HG03558 (cell line): ENCODE results near the gene GNB4.

Source experiments
- ATAC-seq: cut with Tn5 transposase; IDR thresholded peaks from one replicate; pipeline ENCODE4 v1.9.1; 2021; ENCODE audit warnings: moderate number of reproducible peaks; ENCODE audit not compliant: unreplicated experiment; ENCODE audit errors: extremely low read depth

Gene GNB4

DNA sequence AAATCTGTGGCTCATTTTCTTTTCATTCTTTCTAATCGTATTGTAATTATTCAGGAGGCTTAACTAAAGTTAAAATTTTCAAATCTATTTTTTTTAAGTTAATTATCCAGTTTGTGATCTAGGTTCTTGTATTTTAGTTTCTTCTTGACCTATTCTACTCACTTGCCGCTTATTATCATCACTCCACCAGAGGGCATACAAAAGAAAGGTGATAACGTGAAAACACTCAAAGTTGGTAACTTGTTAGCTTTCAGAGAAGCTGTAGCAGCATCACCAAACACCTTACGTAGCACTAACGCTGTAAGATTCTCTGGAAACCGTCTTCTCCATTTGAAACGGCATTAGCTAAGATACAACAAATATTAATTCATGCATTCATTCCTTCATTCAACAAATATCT, 4.8 kb downstream of the GNB4 start:
- ATAC-seq: no peak

DNA sequence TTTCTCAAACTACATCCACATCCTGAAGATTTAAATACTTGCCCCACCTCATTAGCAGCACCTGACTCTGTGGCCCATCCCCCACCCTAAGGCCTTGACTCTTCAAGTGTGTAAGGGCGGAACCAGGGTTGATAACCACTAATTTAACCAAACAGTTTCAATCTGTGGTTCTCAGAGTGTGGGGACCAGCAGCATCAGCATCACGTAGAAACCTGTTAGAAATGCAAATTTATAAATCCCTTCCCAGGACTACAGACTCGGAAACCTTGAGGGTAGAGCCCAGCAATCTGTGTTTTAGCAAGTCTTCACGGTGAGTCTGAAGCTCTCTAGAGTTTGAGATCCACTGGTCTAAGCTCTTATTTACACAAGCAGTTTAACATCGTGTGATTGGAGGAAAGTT, 12.4 kb downstream of the GNB4 start:
- ATAC-seq: peak; percentile 78

DNA sequence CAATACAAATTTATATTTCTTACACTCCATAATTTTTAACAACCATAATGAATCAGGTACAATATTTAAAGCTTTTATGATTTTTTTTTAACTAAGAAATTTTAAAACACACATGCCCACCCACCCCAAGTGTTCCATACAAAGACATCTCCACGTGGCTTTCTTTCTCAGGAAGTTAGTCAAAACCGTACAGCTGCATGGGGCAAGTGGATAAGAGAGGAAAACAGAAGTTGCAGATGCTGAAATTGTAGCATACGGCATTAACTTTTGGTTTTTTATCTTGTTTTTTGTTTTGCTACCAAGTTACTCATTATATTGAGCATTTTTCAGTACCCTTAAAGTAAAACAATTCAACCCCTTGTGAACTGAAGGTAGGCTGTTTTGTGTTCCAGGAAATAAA, 14.8 kb downstream of the GNB4 start:
- ATAC-seq: no peak

DNA sequence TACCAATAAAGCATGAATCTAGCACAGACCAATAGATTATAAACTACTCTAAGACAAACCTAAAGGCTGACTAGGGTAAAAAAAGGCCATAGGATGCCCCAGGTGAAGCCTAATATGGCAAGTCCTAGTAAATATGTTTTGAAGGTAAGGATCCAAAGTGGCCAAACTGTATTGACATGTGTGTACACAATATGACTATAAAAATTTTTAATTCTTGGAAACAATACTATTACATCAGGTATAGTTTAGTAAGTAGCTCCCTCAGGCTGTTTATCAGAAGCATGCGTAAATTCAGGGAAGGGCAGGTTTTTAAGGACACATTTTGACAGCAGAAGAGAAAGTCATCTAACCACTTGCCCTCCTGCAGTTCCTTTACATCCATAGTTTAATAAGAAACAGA, 18.8 kb downstream of the GNB4 start:
- ATAC-seq: no peak

DNA sequence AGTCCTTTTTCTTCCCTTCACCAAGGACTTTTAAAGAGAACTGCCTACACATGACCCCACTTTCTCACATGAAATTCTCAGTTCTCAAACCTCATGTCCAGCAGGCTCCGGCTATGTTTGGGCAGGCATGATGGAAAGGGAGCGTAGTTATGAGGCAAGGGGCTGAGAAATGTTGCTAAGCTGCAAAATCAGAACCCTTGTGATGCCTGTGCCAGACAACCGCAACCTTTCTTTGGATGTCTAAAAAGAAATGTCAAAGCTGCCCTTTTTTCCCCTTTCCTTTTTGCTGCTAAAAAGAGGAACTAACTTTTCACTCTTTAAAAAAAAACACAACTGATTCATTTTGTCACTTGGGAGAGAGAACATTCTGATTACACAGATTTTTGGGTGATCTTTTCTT, 19.2 kb downstream of the GNB4 start:
- ATAC-seq: no peak

DNA sequence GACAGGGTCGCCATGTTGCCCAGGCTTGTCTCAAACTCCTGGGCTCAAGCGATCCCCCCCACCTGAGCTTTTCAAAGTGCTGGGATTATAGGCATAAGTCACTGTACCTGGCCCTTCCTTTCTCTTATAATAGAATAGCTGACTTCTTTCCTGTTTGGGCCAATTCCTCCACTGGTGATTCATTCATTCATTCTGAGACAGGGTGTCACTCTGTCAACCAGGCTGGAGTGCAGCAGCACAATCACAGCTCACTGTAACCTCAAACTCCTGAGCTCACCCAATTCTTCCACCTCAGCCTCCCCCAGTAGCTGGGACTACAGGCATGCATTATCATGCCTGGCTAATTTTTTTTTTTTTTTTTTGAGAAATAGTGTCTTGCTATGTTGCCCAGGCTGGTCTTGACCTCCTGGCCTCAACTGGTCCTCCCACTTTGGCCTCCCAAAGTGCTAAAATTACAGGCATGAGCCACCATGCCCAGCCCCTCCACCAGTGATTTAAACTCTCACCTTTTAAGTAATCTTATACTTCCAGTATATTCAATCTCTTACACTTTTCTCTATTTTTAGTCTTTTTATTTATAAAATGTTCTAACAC, 20.9 kb downstream of the GNB4 start:
- ATAC-seq: no peak

DNA sequence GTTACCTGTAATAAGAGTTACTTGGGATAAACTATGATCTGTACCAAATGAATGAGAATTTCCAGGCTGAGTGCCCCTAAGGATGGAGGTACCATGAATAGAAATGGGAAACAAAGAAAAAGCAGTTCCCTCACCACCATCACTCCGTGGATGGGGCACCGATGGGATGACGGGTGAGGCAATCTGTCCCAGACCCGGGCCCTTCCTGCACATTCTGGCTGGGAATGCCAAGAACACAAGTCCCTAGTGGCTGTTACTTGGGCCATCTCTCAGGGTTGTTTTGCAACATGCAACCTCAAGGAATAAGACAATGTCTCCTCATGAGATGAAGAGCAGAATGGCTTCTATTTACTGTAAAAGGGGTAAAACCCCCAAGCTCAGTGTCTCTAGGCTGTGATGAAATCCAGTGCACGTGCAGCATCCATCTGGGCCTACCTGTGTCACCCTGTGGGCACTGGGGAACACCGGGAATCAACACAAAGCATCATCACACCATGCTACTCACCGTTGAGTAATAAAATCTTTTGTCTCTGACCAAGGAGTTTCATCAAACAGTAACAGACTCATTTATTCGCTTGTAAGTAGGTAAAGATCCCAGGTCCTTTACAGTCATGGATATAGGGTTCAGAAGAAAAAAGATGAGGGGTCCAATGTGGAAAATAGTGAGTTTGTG, 22.3 kb downstream of the GNB4 start:
- ATAC-seq: no peak

DNA sequence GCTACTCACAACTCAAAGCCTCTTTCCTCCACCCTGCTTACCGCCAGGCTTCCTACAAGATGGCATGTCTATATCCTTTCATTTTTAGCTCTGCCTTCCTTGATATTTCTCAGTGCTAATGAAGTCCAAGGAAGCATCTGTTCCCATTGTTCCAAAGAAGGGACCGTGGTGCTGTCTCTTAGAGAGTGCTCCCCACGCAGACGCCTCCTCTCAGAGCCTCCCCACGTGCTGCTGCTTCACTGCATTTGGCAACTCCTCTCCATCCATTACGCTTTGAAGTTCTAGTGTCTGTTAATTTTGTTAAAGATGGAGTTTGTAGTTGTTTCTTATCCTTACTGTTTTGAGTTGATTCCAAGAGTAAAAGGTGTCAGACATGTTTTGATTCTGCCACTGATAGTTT, 26.2 kb downstream of the GNB4 start:
- ATAC-seq: no peak

DNA sequence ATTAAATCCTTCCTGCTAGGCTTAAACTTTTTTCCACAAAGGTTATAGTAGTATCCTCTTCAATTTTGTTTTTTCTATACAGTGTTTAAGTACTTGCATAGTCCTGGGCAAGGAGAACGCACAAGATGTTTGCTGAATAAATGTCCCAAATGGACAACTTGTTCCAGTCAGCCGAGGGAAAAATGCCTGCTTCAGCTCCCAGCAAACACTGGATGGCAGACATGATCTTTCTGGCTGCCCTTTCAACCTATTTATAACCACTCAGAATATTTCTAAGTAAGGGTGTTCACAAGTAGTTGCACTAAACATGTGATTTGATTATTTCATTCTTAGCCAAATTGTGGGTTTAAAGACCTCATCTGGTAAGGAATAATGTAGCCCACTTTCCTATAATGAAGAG, 29.8 kb downstream of the GNB4 start:
- no peak for ATAC-seq

DNA sequence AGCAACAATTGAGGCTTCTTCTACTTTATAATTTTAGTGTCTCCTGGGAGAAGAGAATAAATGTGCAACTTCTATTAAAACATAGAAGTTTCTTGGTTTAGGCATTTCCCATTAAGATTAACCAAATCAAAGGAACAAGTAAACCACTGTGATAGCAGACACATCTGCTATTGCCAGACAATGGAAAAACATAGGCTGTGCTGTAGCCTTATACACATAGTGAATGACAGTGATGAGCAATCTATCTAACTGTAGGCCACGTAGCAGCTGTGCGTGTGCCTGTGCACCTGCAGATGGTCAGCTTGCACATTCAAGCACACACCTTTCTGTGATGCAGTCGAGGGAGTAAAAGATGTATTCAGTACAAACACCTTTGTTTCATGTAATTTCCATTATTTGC, 32.7 kb downstream of the GNB4 start:
- no peak for ATAC-seq

DNA sequence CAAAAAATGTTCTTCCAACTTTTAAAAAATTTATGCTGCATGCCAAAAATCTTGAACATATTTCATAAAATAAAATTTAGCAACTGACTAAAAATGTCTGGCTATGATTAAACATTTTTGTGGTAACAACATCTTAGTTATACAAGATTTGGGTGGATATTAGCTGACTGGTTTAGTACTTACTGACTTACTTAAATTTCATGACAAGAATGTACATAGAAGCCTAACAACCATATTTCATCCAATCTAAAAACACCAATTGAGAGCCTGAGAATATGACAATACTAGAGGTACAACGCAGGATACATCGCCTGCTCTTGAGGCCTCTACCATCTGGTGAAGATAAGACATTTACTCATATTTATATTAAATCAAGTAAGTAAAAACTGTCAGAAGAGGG, 34.6 kb downstream of the GNB4 start:
- ATAC-seq: no peak

DNA sequence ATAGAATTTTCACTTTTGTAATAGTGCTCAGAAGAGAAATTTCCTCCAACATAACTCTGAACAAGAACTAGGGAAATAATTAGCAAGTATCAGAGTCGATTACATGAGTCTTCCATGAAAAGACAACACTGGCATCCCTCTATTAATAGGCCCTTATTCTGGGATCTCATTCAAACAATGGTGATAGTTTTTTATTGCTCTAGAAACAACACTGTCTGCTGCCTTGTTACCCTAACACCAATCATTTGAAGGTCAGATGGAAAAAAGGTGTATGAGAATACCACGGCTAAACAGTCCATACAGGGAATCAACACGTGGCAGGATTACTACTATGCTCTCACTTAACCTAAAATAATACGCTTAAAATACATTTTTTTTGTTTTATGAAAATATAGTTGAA, 35.9 kb downstream of the GNB4 start:
- ATAC-seq: no peak

DNA sequence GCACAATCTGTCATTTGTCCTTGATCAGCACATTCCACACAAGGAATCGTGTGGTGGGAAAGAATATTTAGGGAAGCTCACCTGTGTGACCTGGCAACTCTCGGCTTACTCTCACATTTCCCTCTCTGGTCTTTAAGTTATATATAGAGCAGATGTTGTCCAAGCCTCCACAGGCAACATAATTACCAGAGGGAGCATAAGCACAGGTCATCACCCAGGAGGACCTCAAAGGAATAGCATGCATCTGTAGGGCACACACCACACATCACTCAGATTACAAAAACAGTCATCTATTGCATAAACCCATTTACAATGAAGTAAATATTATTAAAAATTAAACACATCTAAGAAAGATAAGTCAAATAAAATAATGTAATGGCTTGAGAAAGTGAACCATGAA, 36.5 kb downstream of the GNB4 start:
- no peak for ATAC-seq

DNA sequence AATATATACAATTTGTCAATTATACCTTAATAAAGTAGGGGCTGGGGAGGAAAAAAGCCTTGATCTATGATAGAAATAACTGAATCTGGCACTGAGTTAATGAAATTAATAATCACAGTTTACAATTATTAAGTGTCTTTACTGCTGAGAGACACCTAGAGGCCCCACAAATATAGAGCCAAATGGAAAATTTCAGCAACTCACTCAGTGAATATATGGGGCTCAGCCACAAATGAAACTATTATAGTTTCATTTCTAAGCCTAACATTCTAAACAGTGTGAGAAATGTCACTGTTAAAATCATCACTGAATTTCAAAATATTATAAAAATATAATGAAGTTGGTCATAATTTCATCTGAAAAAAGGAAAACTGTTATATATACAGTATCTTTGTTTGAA, 40.3 kb downstream of the GNB4 start:
- ATAC-seq: no peak

DNA sequence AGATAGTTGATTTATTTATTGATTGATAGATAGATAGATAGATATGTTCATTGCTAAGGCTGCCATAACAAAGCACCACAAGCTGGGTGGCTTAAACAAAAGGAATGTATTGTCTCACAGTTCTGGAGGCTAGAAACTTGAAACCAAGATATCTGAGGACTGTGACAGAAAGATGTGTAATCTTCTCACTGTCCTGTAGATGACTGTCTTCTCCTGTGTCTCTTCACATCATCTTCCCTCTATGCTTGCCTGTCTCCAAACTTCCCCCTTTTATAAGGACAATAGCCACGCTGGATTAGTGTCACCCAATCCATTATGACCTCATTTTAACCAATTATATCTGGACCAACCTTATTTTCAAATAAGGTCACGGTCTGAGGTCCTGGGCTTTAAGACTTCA, 40.9 kb downstream of the GNB4 start:
- no peak for ATAC-seq

DNA sequence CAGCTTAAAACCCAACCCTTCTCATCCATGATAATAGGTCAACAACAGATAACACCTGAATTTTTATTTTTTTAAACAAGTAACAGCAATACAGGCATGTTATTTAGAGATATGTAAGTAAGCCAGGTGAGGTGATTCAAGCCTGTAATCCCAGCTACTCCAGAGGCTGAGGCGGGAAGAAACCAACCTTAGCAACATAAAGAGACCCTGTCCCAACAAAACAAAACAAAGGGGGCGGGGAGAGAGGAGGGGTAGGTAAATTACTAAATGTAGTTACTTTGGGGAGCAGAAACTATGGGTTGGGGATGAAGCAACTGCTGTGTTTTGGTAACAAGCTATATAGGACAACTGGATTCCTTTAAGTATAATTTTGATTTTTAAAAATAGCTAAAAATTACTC, 47.0 kb downstream of the GNB4 start:
- no peak for ATAC-seq

DNA sequence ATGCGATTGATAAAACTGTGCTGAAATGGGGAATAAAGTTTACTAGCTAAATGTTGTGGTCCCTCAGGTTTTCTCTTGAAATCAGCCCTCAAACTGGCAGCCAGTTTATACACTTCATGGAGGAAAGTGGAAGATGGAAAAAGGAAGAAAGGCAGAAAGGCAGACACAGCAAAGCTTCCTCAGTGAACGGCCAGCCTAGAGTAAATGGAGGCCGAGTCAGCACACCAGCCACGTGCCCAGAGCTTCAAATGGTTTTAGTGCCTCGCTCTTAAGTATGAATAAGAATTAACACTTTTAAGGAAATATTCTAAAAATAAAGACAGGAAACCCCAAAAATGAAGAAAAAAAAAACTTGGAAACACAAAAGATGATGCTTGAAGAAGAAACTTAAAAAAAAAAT, 48.3 kb downstream of the GNB4 start:
- ATAC-seq: no peak

DNA sequence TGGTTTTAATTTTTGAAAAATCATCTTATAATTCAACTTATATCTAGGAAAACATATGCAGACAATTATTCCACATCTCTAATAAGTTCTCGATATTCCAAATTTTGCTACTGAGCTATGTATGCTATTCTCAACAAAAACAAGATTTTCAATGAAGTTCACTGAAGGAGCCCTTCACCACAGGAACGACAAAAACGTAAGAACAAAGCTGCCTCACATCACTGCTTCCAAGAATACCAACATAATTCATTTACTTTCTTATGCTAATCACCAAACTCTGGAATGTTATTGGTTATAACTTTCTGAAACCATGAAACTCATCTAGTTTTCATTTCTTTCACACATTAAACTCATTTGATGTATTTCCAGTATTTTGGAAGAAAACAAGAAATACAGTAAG, 49.7 kb downstream of the GNB4 start:
- ATAC-seq: no peak

DNA sequence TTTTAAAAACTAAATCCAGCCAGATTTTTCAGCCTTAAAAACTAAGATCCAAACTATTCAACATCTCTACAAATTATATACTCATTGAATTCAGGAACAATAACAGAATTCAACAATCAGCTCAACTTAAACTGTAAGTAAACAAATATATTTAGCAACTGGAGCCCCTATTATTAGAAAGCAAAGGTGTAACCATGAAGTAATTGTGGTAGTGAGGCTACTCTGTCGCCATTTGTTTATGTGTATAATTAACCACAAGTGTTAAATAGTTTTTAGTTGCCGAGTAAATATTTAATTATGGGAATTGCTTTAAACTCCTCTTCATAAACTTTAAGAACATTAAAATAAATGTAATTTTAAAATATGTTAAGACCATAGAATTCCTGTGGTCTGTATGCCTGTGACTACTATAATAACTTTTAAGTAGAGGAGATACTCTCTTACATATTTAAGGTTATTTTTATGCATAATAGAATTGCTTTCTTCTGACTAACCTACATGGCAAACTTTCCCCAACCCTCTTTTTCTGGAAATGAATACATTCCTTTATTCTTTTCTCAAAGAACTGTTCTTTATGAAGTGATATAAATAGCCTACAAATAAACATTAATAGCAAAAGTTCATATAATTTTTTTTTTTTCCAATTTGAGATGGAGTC, 52.6 kb downstream of the GNB4 start:
- ATAC-seq: no peak

DNA sequence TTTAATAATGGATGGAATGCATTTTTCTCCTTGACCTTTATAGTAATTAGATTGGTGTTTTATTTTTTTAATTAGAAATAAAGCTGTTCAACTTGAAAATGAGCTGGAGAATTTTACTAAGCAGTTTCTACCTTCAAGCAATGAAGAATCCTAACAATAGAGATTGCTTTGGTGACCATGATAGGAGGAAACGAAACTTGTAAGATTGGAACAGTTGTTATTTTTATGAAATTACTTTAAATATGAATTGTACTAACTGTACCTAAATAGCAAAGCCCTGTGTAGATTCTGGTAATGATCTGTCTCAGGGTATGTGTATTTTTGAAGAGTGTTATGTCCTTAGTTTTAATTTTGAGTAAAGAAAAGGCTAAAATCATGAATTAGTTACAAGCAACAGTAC, 59.4 kb downstream of the GNB4 start:
- ATAC-seq: no peak

DNA sequence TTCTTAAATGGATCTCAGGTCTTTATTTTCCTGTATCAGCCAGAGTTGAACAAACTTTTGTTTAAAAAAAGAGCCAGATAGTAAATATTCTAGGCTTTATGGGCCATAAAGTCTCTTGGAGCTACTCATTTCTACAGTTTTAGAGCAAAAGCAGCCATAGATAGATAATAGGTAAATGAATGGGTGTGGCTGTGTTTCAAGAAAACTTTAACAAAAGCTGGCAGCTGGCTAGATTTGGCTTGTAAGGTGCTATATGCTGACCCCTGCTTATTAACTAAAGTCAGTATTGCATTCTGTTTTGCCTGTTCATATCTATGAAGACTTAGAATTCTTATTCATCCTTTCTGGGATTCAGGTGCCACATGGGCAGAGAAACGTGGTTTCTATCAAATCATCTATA, 74.8 kb downstream of the GNB4 start:
- ATAC-seq: no peak
